Skeletal muscle satellite cell (primary cell): ENCODE measurements around the gene COL18A1. TPM values are rescaled to one million over a fixed set of nuclear protein-coding genes. Genes with fewer than 3 reads are reported as not detected.
"Not testable (repeated sequence)": the region's sequence is repeated elsewhere in the genome, so short reads cannot be mapped to it uniquely, and the experiment has no call there.

Experiments used
- H3K27me3 ChIP-seq: 2 replicates; pipeline ENCODE4 v1.7.0; 2013; ENCODE audit warnings: low read length; ENCODE audit not compliant: control insufficient read depth, insufficient read depth
- H3K36me3 ChIP-seq: 2 replicates; pipeline ENCODE4 v1.7.0; 2013; ENCODE audit warnings: mild to moderate bottlenecking, control low read depth, low read length; ENCODE audit not compliant: insufficient read depth
- H3K4me1 ChIP-seq: 2 replicates; pipeline ENCODE4 v1.7.0; 2013; ENCODE audit warnings: low read length; ENCODE audit not compliant: control insufficient read depth, insufficient read depth
- H3K4me2 ChIP-seq: 2 replicates; pipeline ENCODE4 v1.7.0; 2013; ENCODE audit warnings: mild to moderate bottlenecking, low read length
- H3K4me3 ChIP-seq: 2 replicates; pipeline ENCODE4 v1.7.0; 2013; ENCODE audit warnings: low read length
- H3K9ac ChIP-seq: 2 replicates; pipeline ENCODE4 v1.7.0; 2013; ENCODE audit warnings: mild to moderate bottlenecking, low read depth, low read length, moderate library complexity
- H3K9me3 ChIP-seq: replicated peaks from 2 replicates; pipeline ENCODE4 v1.7.0; 2013; ENCODE audit warnings: mild to moderate bottlenecking, control low read depth, low read length
- small RNA-seq: library from RNA; depleted of rRNA; stranded (forward); fragments of <200 nt; gene quantifications from one replicate; pipeline ENCODE3, GENCODE V24; 2012

The COL18A1 gene

GRCh38 chr21:45559216-45560105 lies 154.5 kb downstream of the COL18A1 start:
- H3K4me3 ChIP-seq, result no peak overlapping the region
- H3K9ac ChIP-seq, result no peak overlapping the region
- no peak overlapping the region for H3K4me2 ChIP-seq
- H3K36me3 ChIP-seq, result no peaks in the 10 kb centered on the region
- H3K9me3 ChIP-seq, result no peaks in the 10 kb centered on the region
- peaks cover 61% of the 10 kb centered on the region for H3K27me3 ChIP-seq
- peaks cover 15% of the 10 kb centered on the region for H3K4me1 ChIP-seq

GRCh38 chr21:45560106-45561021 lies 155.4 kb downstream of the COL18A1 start:
- Histone ChIP-seq H3K4me3 (no peak overlapping the region), H3K4me2 (no peak overlapping the region), H3K9me3 (no peaks in the 10 kb centered on the region), H3K36me3 (no peaks in the 10 kb centered on the region), H3K27me3 (peaks cover 69% of the 10 kb centered on the region), H3K9ac (no peak overlapping the region), H3K4me1 (peaks cover 12% of the 10 kb centered on the region)

GRCh38 chr21:45561241-45561640 lies 156.3 kb downstream of the COL18A1 start:
- H3K9me3 ChIP-seq, H3K9ac ChIP-seq, H3K4me1 ChIP-seq, H3K4me2 ChIP-seq, H3K36me3 ChIP-seq, H3K4me3 ChIP-seq: not testable (repeated sequence)
- H3K27me3 ChIP-seq, result peaks cover 70% of the 10 kb centered on the region

GRCh38 chr21:45562402-45562801 lies 157.4 kb downstream of the COL18A1 start:
- Histone ChIP-seq H3K4me2 (no peak overlapping the region), H3K9ac (no peak overlapping the region), H3K9me3 (no peaks in the 10 kb centered on the region), H3K4me3 (no peak overlapping the region), H3K27me3 (peaks cover 72% of the 10 kb centered on the region), H3K4me1 (no peaks in the 10 kb centered on the region), H3K36me3 (no peaks in the 10 kb centered on the region)

GRCh38 chr21:45562965-45563364 lies 158.0 kb downstream of the COL18A1 start:
- Histone ChIP-seq H3K27me3 (peaks cover 72% of the 10 kb centered on the region), H3K4me3 (no peak overlapping the region), H3K9ac (no peak overlapping the region), H3K9me3 (no peaks in the 10 kb centered on the region), H3K36me3 (no peaks in the 10 kb centered on the region), H3K4me2 (no peak overlapping the region), H3K4me1 (no peaks in the 10 kb centered on the region)

Small RNAs within 50 kb of the gene (small RNA-seq; reads per million reads assigned to genes)
- gene MIR6815 (not detected), gene MTCO1P3 (not detected)
